Peyer's patch (tissue), 4 donors: ENCODE results near the gene ACP4. TPM values are rescaled to one million over a fixed set of nuclear protein-coding genes. Genes with fewer than 3 reads are reported as not detected.
A peak's percentile ranks its signal among the peaks of the same experiment; 100 is the strongest.

Source experiments
- DNase-seq, 3 donors: peaks; one replicate each; pipeline ENCODE4 v3.0.0-alpha.2; 2017 to 2019
- H3K27ac ChIP-seq, 4 donors: fragments of 200-600 bp; sonication (generic); one replicate each; pipeline ENCODE4 v1.5.1; 2016 to 2019
- H3K27me3 ChIP-seq, 2 donors: fragments of 200-600 bp; sonication (generic); one replicate each; pipeline ENCODE4 v1.5.1; 2019
- H3K36me3 ChIP-seq, 3 donors: fragments of 200-600 bp; sonication (generic); one replicate each; pipeline ENCODE4 v1.5.1; 2016 to 2019
- H3K4me1 ChIP-seq, 4 donors: fragments of 200-600 bp; sonication (generic); one replicate each; pipeline ENCODE4 v1.5.1; 2016 to 2019
- H3K4me3 ChIP-seq, 4 donors: fragments of 200-600 bp; sonication (generic); 1 replicate in 3 of 4; 2 replicates in 1 of 4; pipeline ENCODE4 v1.5.1; 2016 to 2019; ENCODE audit warnings: mild to moderate bottlenecking in 1 of 4
- H3K9me3 ChIP-seq, 4 donors: fragments of 200-600 bp; sonication (generic); one replicate each; pipeline ENCODE4 v1.5.1; 2016 to 2019; ENCODE audit warnings: mild to moderate bottlenecking in 1 of 4
- POLR2A ChIP-seq, 2 donors: fragments of 450-650 bp; IDR thresholded peaks; one replicate each; pipeline ENCODE4 v1.5.1; 2017; ENCODE audit warnings: antibody characterized with exemption in 2 of 2, mild to moderate bottlenecking in 2 of 2, moderate library complexity in 2 of 2
- total RNA-seq, 4 donors: library from RNA; depleted of rRNA; stranded (reverse); fragments of >200 nt; gene quantifications; one replicate each; pipeline ENCODE4 v1.1.0, GENCODE V29; 2016
- TF ChIP-seq, protein P1 (sequence below), 6 experiments: fragments of 450-650 bp in 4 of 6; fragments of 200-600 bp in 2 of 6; sonication (generic) in 1 of 6; IDR thresholded peaks; one replicate each; pipeline ENCODE4 v1.5.1; 2017 to 2019; ENCODE audit warnings: antibody characterized with exemption in 6 of 6, mild to moderate bottlenecking in 3 of 6, moderate library complexity in 1 of 6

Gene ACP4
- total RNA-seq, 4 donors from 2014 or later = not detected

DNA sequence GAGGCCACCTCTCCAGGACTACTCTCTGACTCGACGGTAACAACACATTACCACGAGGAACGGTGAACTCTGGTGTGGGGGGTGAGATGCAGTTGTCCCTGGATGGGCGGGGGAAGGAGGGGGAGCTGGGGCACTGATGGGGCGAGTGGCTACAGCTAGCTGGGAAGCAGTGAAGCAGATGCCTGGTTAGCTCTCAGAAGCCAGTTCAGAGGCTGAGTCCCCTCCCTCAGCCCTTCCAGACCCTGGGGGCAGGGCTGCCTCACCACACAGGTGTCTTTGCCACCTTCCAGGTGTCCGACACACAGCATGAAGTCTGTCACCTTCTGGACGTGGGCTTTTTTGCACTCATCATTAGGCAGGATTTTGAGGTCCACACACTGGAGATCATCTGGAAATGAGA is 29.4 kb downstream of the ACP4 start:
- Histone ChIP-seq H3K36me3 (no peaks in the 10 kb centered on the region), H3K27me3 (no peaks in the 10 kb centered on the region), H3K27ac (peak overlapping the region; percentile 40 to 69 (median 64)), H3K4me1 (peaks cover 3 to 22% (median 7%) of the 10 kb centered on the region in 4 donors), H3K4me3 (peak overlapping the region; percentile 3 to 44 (median 25)), H3K9me3 (no peaks in the 10 kb centered on the region)
- TF ChIP-seq, protein P1, sequence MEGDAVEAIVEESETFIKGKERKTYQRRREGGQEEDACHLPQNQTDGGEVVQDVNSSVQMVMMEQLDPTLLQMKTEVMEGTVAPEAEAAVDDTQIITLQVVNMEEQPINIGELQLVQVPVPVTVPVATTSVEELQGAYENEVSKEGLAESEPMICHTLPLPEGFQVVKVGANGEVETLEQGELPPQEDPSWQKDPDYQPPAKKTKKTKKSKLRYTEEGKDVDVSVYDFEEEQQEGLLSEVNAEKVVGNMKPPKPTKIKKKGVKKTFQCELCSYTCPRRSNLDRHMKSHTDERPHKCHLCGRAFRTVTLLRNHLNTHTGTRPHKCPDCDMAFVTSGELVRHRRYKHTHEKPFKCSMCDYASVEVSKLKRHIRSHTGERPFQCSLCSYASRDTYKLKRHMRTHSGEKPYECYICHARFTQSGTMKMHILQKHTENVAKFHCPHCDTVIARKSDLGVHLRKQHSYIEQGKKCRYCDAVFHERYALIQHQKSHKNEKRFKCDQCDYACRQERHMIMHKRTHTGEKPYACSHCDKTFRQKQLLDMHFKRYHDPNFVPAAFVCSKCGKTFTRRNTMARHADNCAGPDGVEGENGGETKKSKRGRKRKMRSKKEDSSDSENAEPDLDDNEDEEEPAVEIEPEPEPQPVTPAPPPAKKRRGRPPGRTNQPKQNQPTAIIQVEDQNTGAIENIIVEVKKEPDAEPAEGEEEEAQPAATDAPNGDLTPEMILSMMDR (IDR thresholded peaks at IDR 0.05) = no peak
- TF ChIP-seq POLR2A (IDR thresholded peaks at IDR 0.05) = no peak
- no peak for DNase-seq

DNA sequence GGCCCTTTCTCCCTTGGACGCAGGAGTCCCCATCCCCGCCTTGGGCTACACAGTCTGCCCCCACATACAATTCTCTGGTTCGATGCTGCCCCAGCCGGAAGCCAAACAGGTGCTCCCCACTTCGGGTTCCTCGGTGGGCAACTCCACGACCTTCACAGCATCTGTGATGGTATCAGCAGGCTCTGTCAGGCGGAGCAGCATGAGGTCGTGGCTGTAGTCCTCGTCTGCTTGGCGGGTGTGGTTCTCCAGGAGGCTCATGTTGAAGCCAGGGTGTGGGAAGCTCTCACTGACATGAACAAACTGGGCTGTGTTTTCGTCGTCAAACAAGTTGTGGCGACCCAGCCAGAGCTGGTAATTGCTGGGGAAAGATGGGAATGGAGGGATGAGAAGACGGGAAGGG is 29.9 kb downstream of the ACP4 start:
- peak; percentile 18 to 60 (median 56) for DNase-seq
- Histone ChIP-seq H3K27me3 (no peaks in the 10 kb centered on the region), H3K4me1 (peaks cover 3 to 22% (median 7%) of the 10 kb centered on the region in 4 donors), H3K4me3 (peak overlapping the region; percentile 3 to 44 (median 25)), H3K9me3 (no peaks in the 10 kb centered on the region), H3K36me3 (no peaks in the 10 kb centered on the region), H3K27ac (peak overlapping the region; percentile 40 to 69 (median 64))
- peak in 1 of 2 donors; percentile 13 for TF ChIP-seq POLR2A (IDR thresholded peaks at IDR 0.05)
- TF ChIP-seq, protein P1 (IDR thresholded peaks at IDR 0.05) = no peak

DNA sequence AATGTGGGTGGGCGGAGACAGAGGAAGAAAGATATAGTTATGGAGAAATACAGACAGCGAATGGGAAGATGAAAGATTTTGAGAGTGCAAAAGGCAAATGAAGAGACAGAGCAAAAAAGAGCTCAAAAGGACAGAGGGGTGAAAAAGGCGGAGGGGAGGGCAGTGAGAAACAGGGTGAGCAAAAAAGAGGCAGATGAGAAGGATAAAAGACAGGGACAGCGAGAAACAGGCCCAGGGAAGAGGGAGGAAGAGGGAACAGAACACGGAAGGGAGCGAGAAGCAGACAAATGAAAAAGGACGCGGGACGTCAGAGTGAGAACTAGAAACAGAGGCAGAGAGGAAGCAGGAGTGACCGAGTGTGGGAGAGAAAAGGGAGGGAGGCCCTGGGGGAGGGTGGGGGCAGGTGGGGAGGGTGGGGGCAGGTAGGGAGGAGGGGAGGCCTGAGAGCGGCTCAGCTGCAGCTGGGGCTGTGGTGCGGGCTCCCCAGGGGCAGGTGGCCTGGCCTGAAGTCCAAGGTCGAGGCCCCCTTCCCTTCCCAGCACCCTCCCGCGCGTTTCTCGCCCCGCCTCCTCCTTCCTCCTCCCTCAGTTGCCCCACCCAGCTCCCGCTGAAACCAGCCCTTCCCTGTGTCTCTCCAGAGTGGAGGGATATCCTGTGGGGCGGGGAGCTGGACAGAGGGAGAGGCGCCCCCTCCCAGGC is 30.5 kb downstream of the ACP4 start:
- Histone ChIP-seq H3K4me1 (peaks cover 3 to 22% (median 7%) of the 10 kb centered on the region in 4 donors), H3K27me3 (no peaks in the 10 kb centered on the region), H3K36me3 (no peaks in the 10 kb centered on the region), H3K27ac (peak overlapping the region; percentile 40 to 69 (median 64)), H3K4me3 (peak overlapping the region in 3 of 4 donors; percentile 1 to 44 (median 41)), H3K9me3 (no peaks in the 10 kb centered on the region)
- TF ChIP-seq, protein P1 (IDR thresholded peaks at IDR 0.05) = no peak
- peak in 1 of 2 donors; percentile 53 for TF ChIP-seq POLR2A (IDR thresholded peaks at IDR 0.05)
- DNase-seq = peak; percentile 53 to 88 (median 82)

DNA sequence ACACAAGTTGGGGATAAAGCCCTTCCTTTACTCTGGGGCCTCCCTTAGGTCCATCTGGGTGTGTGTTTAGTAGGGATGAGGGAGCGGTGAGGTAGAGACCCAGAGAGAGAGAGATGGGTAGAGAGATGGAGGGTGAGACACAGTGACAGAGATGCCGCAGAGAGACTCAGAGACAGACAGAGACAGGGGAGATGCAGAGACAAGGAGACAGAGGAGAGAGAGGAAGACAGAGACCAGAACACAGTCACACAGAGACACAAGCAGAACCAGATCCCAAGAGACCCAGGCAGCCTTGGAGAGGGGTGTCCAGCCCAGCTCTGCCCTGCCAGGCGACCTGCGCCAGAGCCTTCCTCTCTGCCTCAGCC is 31.0 kb downstream of the ACP4 start:
- Histone ChIP-seq H3K27ac (peak overlapping the region; percentile 40 to 69 (median 64)), H3K4me1 (peaks cover 3 to 22% (median 7%) of the 10 kb centered on the region in 4 donors), H3K4me3 (peak overlapping the region in 2 of 4 donors; percentile 41 to 44), H3K27me3 (no peaks in the 10 kb centered on the region), H3K36me3 (no peaks in the 10 kb centered on the region), H3K9me3 (no peaks in the 10 kb centered on the region)
- no peak for DNase-seq
- TF ChIP-seq, protein P1 (IDR thresholded peaks at IDR 0.05) = no peak
- TF ChIP-seq POLR2A (IDR thresholded peaks at IDR 0.05) = no peak

DNA sequence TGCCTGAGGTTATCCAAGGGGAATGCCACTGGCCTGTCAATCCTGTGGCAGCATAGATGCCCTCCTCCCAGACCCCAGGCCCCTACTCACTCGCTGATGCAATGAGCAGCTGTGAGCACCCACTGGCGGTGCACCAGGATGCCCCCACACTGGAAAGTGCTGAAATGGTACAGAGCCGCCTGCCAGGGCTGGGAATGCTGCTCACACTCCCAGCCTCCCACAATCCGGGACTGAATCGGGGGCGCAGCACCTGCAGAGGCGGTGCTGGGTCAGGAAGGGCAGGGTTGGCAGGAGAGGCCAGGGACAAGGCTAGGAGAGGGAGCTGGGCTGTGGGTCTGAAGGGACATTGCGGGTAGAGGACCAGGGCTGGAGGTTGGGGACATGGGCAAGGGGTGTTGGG is 31.4 kb downstream of the ACP4 start:
- no peak overlapping the region for H3K4me3 ChIP-seq
- peaks cover 3 to 22% (median 7%) of the 10 kb centered on the region in 4 donors for H3K4me1 ChIP-seq
- H3K27me3 ChIP-seq = no peaks in the 10 kb centered on the region
- H3K9me3 ChIP-seq = no peaks in the 10 kb centered on the region
- TF ChIP-seq, protein P1 (IDR thresholded peaks at IDR 0.05) = no peak
- TF ChIP-seq POLR2A (IDR thresholded peaks at IDR 0.05) = no peak
- no peaks in the 10 kb centered on the region for H3K36me3 ChIP-seq
- peak overlapping the region in 2 of 4 donors; percentile 61 to 69 for H3K27ac ChIP-seq
- peak in 1 of 3 donors; percentile 52 for DNase-seq
